GM20431 (cell line): ENCODE measurements around the gene INO80C.
"Not testable (repeated sequence)": the region's sequence is repeated elsewhere in the genome, so short reads cannot be mapped to it uniquely, and the experiment has no call there.

Source experiments
- in situ Hi-C: fragments of 300-500 bp; cut with MseI, MboI; formaldehyde crosslinking; loops from one replicate; pipeline ENCODE4 v1.15.0; 2020; ENCODE audit warnings: low sequenced_read_pairs; ENCODE audit not compliant: unreplicated experiment

Gene INO80C

DNA sequence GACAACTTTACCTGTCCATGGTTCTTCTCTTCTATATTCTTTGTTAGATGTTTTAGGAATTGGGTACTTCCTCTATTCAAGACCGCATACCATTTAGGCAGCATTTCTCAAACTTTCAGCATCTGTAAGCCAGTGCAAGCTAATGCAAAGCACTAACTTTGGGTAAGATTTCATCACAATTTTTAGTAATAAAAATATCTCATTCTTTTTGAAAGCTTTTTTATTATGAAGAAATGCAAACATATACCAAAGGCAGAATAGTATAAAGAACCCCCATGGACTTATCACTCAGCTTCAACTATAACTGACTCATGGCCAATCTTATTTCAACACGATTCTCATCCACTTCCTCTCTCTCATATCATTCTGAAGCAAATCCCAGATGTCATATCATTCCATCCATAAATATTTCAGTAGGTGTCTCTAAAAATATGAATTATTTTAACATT is 32.9 kb downstream of the INO80C start:
- in situ Hi-C loops = no loop called here

DNA sequence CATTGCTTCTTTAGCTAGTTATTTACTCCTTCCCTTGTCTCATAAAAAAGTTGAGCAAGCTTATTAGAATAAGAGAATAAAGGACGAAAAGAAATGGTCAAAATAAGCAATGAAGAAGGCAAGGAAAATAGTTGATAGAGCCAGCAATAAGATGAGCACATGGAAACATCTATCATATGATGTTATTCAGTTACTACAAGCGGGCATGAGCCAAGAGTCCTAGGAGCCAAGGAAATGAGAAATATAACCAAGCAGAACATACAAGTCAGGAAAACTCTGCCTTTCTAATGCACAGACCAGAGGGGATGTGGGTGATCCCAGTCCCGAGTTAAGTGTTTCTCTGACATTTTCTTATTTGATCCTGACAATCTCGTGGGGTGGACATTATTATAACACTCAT is 33.9 kb downstream of the INO80C start:
- in situ Hi-C loops = no loop called here

DNA sequence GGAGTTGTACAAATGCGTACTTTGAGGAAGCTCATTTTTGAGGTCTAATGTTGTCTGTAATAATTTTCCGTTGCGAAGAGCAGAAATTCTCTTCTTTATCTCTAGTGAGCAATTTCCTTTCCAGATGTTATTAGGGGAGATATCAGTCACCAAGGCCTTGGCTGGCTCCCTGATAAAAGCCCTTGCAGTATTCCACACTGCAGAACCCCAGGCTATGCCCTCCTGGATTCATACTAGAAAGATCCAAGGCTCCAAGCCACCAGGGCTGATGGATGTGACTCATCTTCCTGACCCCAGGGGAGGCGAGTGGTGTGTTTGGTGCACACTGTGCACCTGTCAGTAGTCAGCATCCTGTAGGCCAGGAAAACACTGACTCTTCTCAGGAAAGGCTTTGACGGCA is 34.7 kb downstream of the INO80C start:
- in situ Hi-C loops = no loop called here

DNA sequence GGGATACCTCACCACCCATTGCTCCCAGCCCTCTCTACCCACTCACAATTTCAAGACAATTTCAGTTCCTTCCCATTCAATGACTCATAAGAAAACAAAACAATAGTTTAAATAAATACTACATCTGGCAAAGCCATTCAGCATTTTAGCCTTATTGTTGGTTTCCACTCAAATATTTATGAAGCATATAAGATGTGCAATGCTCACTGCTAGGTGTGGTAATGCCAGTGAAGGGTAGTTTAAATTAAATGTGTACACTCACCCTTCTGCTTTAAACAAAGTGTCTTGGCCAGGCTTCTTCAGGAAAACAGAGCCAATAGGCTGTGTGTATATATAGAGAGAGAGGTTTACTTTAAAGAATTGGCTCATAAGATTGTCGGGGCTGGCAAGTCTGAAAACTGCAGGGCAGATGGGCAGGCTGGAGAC is 37.0 kb downstream of the INO80C start:
- in situ Hi-C loops = no loop called here

DNA sequence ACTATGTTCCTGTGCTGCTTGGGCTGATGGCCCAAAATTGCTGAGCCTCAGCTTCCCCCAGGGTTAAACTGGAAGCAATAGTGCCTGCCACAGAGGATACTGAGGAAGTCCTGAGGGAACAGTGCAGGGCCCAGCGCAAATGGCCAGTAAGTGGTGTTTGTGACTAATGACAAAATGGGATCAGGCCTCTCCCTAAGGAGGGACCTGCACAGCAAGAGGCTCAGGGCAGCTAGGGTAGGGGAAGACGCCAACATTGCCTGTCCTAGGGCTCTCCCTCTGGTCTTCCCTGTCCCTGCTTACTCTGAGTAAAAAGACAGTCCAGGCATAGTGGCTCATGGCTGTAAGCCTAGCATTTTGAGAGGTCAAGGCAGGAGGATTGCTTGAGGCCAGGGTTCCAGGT is 37.8 kb downstream of the INO80C start:
- in situ Hi-C loops = no loop called here

DNA sequence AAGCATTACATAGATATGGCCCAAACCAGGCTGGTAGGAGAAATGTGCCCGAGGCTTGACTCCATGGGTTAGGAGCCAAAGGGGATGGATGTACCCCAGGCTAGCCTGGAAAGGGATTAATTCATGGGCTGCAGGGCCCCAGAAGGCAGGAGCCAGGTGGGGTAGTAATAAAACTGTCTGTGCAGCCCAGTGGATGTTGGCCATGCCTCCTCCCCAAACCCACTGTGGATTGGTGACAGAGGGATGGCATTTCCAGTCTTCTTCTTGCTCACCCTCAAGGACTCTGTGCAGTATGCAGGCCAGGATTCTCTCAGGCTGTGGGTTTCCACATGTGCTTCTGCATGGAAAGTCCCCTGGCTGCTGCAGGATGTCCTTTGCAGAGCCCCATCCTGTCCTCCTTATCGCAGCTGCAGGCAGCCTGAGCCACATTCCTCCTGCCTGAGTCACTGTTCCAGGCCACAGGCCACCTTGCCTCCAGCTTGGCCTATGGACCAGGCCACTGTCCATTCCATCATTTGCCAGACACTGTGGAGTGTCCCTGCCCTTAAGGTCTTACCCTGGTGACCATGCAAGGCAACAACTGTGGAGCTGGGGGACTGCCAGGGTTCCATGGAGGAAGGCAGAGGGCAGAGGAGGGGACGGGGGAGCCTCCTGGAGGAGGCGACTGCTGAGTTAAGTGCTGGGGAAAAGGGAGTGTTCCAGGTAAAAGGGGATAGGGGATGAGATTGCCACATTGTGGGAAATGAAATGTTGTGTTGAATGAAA is 38.9 kb downstream of the INO80C start:
- in situ Hi-C loops = no loop called here

DNA sequence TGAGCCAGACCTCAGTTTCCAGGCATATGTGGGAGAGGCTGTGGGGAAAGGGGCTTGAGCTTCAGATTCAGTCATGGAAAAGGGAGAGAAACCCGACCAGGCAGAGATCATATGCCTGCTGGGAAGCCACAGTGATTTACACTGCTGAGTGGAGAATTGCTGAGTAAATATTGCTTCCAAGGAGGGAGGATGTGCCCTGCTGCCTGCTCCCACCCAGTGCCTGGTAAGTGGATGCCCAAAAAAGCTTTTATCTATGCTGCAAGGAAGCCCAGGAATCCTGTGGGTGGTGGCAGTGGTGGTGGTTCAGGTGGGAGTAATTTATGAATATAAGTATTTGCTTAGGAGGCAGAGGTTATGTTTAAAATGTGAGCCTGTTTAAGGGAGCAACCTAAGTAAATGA is 39.5 kb downstream of the INO80C start:
- in situ Hi-C loops = no loop called here

DNA sequence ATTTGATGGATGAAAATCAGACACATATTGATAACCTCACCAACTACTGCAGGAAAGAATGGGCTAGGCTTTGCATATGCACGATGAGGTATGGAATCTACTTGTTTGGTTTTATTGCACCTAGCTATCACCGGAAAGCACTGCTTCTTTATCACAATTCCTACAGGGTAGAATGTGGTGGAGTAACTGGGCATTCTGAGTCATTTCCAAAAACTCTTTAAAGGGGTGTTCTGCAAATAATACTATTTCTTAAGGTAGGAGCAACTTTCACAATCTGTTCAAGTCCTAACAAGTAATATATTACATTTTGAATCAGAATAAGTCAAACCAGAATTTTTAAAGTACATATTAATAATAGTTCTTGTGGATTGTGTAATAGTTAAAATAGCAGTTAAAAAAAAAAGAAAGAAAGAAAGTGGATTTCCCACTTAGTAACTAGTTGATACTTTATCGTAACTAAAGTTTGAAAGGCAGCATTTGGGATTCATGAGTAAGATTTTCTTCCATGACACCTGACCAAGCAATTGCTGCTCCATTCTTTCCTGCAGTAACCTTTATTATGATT is 40.5 kb downstream of the INO80C start:
- in situ Hi-C loops = no loop called here

DNA sequence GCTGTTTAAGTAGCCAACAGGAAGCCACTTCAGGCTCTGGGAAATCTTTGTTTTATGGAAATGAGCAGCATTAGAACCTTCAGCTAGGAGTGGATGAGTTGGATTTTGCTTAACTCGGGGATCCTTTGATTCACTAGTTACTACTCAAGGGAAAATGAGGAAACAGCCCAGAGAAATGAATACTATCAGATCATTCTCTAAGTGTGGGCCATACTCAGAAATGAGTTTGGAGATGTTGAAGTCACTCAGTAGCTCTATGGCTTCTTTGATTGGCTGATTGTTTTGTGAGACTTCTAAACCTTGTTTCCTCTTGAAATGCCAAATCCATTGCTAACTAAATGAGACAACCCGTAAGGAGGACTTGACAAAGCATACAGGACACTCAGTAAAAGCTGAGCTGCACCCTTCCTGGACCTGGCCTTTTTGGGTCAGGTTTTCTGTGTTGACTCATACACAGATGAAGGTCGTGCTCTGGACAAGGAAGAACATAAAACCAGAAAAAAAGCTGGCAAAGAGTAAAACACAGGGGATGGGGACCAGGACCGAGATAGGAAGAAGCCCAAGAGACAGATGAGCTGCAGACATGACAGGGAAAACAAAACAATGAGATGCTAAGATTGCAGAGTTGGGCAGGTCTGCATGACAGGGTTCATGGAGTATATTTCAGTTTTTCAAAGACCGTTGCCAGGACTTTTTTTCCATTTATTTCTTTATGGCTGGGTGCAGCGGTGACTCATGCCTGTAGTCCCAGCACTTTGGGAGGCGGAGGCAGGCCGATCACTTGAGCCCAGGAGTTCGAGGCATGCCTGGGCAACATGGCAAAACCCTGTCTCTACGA is 41.6 kb downstream of the INO80C start:
- in situ Hi-C loops = no loop called here

DNA sequence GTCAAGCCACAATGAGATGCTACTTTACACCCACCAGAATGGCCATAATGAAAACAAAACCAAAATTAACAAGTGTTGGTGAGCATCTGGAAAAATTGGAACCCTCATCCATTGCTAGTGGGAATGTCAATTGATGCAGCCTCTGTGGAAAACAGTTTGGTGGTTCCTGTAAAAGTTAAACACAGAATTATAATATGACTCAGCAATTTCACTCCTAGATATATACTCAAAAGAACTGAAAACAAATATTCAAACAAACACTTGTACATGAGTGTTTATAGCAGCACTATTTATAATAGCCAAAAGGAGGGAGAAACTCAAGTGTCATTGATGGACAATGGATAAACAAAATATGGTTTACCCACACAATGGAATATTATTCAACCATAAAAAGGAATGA is 43.0 kb downstream of the INO80C start:
- in situ Hi-C loops = no loop called here

DNA sequence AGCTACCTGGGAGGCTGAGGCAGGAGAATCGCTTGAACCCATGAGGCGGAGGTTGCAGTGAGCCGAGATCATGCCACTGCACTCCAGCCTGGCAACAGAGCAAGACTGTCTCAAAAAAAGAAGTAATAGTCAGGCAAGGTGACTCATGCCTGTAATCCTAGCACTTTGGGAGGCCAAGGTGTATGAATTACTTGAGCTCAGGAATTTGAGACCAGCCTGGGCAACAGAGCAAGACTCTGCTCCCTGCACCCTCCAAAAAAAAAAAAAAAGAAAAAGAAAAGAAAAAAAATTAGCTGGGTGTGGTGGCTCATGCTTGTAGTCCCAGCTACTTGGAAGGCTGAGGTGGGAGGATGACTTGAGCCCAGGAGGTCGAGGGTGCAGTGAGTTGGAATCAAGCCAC is 44.7 kb downstream of the INO80C start:
- in situ Hi-C loops = not testable (repeated sequence)

DNA sequence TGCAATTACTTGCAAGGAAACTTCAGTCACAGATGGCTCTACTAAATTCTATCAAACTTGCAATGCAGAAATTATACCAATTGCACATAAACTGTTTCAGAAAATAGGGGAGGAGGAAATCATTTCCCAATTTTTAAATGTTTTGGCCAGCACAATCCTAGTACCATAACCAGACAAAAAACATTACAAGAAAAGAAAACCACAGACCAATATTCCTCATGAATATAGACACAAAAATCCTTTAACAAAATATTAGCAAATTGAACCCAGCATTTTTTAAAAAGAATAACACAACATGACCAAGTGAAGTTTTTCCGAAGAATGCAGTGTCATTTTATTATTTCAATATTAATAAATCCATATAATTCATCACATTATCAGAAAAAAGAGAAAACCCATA is 45.8 kb downstream of the INO80C start:
- in situ Hi-C loops = no loop called here

DNA sequence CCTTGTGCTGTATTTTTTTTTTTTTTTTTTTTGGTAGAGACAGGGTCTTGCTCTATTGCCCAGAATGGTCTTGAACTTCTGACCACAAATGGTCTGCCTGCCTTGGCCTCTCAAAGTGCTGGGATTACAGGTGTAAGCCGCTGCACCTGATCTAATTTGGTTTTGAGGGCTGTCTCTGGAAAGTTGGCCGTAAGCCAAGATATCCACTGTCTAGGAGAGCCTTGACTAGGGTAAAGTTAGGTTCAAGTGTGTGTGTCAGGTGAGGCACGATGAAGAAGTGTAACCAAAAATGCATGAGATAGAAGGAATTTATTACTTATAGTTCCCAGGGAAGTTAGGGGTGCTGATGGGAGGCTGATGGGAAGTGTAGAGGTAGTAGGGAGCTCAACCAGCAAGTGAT is 46.7 kb downstream of the INO80C start:
- in situ Hi-C loops = no loop called here

DNA sequence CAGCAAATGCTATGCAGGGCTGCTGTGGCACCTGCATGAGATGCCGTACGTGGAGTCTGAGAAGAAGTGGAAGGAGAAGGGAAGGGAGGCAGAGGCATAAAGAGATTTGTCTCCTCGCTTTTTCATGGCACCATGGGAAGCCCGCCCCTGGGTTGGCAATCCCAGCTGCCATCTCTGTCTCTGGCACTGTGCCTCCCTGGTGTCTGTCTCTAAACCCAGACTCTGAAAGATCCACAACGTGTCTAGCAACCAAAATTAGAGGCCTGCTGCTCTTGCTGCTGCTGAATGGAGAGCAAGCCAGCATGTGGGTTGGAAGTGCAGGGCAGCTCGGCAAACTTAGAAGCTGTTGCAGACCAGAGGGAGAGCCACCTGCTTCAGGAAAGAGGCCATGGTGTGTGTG is 53.1 kb downstream of the INO80C start:
- in situ Hi-C loops = no loop called here

DNA sequence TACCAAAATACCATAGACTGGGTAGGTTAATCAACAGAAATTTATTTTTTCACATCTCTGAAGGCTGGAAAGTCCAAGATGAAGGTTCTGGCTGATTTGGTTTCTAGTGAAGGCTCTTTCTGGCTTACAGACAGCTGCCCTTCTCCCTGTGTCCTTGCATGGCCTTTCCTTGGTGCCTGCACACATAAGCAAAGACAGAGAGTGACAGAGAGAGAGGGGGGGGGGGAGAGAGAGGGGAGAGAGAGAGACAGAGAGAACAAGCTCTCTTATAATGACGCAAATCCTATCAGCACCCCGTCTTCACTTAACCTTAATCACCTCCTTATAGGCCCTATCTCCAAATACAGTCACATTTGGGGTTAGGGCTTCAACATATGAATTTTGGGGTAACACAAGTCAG is 53.9 kb downstream of the INO80C start:
- in situ Hi-C loops = no loop called here

DNA sequence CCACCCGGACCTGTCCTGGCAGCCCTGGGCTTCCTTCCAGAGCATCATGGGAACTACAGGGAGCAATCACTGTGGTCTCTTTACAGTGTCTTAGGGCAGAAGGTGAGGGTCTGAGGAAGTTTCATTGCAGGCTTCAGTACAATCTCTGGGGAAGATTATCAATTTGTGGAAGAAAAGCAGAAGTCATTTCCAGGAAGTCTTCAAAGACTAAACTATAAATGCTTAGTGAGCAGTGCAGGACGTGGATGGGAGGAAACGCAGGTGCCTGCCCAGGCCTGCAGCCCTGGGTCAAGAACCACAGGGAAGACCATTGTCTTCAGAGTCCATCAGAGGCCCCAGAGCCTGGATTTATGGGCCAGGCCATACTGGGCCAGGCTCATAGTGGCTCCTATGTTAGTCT is 54.3 kb downstream of the INO80C start:
- in situ Hi-C loops = no loop called here

DNA sequence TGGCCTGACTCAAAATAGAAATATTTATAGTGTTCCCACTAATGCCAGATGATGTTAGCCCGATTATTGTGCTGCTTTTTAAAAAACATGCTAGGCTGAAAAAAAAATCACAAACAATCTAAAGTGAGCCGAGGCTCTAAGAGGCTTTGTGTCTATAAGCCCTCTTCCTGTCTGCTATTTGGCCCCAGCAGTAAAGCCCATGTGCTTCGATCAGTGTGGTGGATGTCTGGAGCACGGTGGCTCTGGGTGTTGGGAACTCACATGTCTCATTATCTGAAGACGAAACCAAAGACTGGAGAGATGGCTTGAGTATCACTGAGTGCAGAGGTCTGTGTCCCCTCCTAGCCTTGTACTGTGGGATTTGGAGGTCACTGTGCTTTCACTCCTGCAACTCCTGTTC is 55.1 kb downstream of the INO80C start:
- in situ Hi-C loops = no loop called here

DNA sequence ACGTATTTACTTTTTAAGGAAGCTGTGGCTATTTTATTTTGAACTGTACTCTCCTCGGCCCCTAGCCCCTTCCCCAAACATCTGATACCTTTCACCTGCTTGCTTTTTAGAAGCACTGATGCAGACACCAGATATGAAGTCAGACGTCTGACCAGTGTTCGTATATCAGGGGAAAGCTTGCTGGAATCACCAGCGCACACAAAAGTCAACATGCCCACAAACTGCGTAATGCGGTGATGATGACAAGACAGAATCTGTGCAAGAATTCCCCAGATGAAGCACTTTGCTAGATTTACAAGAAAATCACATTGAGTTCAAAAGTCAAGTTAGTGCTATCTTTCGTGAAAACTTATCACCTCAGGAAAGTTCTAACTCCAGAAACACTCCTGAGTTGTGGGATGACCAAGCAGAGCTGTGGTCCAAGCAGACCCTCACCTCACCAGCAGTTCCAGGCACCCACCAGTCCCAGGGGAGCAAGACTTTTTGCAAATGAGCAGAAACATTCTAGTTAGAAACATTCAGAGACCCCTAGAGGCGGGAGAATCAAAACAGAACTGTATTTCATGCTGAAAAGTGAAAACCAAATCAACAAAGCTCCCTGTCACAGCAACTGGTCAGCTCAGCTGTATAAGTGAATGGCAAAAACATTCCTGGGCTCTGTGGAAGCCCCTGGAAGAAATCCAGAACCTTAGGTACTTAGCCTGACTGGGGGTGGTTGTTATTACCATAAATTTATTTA is 55.7 kb downstream of the INO80C start:
- in situ Hi-C loops = no loop called here

DNA sequence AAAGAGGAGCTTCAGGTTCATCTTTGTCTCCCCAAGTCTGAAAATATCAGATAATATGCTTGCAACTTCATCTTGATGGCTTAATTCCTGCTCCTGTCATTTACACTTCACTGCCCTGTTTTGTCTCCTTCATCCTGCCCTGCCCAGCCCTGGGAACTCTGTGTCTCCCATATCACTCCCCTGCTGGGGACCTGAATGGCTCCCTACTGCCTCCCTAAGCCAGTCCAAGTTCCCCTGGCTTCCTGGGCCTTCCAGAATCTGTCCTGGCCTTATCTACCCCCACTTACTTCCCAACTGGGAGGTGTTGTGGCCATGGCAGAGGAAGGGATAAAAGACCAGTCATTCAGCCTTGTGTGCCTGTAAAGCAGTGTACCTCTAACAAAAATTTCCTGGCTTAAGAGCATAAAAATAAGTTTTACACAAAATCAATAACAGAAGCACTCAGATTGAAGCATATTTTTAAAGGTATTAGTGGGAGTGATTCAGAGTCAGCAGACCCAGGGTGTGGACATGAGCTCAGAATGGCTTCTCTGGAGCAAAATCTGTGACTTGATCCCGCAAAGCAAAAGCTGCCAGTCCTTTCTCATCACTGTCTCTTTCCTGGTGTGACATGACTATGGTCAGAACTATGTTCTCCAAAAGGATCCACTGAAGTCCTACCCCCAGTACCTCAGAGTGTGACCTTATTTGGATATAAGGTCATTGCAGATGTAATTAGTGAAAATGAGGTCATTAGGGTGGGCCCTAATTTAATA is 59.1 kb downstream of the INO80C start:
- in situ Hi-C loops = no loop called here

DNA sequence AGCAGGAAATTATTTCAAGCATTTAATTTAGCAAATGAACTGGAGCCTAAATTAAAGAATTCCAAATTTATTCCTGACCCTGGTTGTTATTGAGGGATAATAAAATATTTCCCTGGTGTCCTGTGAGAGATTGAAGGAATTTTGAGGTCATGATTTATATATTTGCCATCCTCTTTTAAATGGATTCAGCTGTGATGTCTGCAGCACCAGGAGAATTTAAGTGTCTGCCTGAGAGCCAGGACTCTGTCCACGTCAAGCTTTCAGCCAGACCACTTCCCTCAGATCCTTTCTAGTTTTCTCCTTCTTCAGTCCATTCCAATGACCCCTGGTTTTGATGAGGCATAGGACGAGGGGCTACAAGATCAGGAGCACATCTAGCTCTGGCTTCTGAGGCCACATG is 59.9 kb downstream of the INO80C start:
- in situ Hi-C loops = no loop called here
